GM12875 (cell line): ENCODE data around the gene FSTL4.
"Not testable (repeated sequence)": the region's sequence is repeated elsewhere in the genome, so short reads cannot be mapped to it uniquely, and the experiment has no call there.

Experiments used
- H3K4me3 ChIP-seq: one replicate; pipeline ENCODE4 v1.5.1; 2011; ENCODE audit warnings: low read depth, low read length, control low read depth
- TF ChIP-seq, protein P1 (sequence below): IDR thresholded peaks from 2 replicates; pipeline ENCODE4 v1.5.1; 2011; ENCODE audit warnings: low read depth, mild to moderate bottlenecking, control low read depth, inconsistent platforms, low read length, moderate library complexity, borderline replicate concordance; ENCODE audit not compliant: insufficient read depth

FSTL4 gene

DNA sequence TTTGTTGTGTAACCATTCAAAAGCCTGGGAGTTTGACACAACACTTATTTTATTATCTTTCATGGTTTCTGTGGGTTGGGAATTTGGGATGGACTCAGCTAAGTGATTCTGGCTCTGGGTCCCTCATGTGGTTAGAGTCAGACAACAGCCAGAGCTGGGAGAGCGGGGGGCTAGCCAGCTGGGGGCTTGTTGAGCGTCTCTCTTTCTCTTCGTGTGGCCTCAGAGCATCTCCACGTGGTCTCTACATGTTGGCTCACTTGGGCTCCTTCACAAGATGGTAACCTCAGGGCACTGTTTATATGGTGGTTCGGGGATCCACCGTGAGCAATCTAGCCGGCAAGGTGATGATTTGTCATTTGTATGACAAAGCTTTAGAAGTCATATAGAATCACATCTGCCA is 73.6 kb downstream of the FSTL4 start:
- H3K4me3 ChIP-seq = no peak overlapping the region
- TF ChIP-seq, protein P1, sequence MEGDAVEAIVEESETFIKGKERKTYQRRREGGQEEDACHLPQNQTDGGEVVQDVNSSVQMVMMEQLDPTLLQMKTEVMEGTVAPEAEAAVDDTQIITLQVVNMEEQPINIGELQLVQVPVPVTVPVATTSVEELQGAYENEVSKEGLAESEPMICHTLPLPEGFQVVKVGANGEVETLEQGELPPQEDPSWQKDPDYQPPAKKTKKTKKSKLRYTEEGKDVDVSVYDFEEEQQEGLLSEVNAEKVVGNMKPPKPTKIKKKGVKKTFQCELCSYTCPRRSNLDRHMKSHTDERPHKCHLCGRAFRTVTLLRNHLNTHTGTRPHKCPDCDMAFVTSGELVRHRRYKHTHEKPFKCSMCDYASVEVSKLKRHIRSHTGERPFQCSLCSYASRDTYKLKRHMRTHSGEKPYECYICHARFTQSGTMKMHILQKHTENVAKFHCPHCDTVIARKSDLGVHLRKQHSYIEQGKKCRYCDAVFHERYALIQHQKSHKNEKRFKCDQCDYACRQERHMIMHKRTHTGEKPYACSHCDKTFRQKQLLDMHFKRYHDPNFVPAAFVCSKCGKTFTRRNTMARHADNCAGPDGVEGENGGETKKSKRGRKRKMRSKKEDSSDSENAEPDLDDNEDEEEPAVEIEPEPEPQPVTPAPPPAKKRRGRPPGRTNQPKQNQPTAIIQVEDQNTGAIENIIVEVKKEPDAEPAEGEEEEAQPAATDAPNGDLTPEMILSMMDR = no peak

DNA sequence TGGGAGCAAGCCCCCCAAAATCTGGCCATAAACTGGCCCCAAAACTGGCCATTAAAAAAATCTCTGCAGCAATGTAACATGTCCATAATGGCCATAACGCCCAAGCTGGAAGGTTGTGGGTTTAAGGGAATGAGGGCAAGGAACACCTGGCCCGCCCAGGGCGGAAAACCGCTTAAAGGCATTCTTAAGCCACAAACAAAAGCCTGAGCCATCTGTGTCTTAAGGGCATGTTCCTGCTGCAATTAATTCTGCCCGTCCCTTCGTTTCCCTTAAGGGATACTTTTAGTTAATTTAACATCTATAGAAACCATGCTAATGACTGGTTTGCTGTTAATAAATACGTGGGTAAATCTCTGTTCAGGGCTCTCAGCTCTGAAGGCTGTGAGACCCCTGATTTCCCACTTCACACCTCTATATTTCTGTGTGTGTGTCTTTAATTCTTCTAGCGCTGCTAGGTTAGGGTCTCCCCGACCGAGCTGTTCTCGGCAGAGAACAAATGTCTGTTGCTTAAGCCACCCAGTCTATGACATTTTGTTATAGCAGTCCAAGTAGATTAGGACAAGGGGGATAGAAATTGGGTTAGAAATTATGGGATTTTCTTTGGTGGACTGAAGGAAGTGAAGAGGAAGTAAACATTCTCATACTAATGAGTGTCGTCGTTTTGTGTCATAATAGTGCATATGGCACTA is 77.0 kb downstream of the FSTL4 start:
- H3K4me3 ChIP-seq = not testable (repeated sequence)

DNA sequence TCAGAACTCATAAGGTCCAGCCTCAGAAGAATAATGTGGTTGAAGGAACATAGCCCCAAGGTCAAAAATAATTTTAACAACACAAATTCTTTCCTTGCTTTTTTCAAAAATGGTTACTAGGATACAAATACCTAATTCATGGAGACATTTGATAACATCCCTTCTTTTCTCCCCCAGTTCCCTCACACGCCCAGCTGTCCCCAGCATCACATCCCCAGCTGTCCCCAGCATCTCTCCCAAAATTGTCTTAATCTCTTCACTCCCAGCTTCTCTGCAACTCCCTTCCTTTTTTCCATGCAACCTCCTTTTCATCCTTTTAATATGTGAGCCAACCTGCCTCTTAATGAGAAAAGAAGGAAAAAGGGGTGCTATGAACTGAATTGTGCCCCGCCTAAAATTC is 77.8 kb downstream of the FSTL4 start:
- TF ChIP-seq, protein P1 = no peak
- H3K4me3 ChIP-seq = no peak overlapping the region

DNA sequence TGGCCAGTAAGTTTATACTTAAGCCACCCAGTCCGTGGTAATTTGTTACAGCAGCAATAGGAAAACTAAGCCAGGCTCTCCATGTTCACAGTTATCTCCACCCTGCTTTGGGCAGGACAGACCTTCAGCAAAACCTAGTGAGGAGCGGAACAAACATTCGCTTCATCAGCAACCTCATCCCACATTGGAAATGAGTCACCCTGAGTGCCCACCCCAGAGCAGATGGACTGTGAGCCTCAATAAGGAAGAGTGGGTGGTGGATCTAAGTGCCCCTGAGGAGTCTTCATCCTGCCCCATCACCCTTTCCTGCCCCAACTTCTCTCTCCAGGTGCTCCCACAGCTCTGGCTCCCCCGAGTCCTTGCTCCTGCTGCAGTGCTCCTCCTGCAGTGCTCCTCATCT is 78.8 kb downstream of the FSTL4 start:
- TF ChIP-seq, protein P1 = no peak
- no peak overlapping the region for H3K4me3 ChIP-seq

DNA sequence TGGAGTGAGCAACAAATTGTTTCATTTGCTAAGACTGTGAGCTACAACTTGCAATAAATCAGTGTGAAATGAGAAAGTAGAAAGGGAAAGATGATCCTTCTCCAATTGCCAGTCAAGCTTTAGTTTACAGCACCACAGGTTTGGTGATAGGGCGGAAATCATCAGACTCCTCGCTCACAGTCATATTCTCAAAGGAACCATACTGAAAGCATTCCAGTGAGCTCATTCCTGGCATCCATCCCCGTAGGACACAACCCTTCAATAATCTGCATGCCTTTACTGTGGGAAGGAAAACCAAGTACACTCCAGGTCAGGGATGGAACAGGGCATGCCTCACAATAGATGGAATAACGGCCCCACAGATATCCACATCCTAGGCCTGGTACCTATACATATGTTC is 80.7 kb downstream of the FSTL4 start:
- H3K4me3 ChIP-seq = no peak overlapping the region
- TF ChIP-seq, protein P1 = no peak

DNA sequence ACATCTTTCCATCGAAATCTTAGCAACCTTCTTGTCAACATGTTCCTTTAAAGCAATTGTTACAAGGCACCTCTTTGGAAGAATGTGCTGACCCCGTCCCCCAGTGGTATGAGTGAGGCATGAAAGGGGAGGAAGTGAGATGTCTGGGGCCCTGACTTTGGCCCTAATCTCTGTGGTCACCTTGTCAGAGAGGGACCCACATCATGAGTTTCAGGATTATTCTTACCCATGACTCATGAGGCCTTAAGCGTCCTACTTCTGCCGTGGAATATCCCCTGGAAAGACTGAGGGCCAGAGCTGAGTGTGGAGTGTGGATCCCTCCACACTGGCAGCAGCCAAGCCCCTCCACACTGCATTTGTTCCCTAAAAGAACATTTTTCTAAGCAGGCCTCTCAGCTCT is 81.2 kb downstream of the FSTL4 start:
- TF ChIP-seq, protein P1 = no peak
- no peak overlapping the region for H3K4me3 ChIP-seq

DNA sequence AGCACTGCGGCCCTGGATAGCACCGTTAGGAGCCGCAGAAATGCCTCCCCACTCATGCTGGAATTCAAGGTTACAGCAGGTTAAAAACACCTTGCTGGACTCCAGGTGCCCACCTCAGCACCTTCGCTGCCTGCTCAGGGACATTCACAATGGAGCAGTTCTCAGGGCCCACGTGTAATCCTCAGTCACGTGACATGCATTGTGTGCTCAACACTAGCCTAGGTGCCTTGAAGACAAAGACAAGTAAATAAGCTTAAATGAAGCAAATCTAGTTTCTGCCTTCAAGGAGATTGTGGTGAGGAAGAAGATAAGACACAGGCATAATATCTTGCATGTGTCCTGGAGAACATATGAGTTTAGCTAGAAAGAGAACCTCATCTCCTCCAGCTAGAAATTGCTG is 82.1 kb downstream of the FSTL4 start:
- no peak overlapping the region for H3K4me3 ChIP-seq
- TF ChIP-seq, protein P1 = no peak
